Subcutaneous abdominal adipose tissue (tissue), 5 donors: ENCODE data around the gene PRUNE2.
"Not testable (repeated sequence)": the region's sequence is repeated elsewhere in the genome, so short reads cannot be mapped to it uniquely, and the experiment has no call there.

Experiments
- H3K27ac ChIP-seq: one replicate; pipeline ENCODE4 v1.7.0; 2013; ENCODE audit warnings: low read depth, mild to moderate bottlenecking, inconsistent platforms, low read length, moderate library complexity
- H3K27me3 ChIP-seq, 5 donors: one replicate each; pipeline ENCODE4 v1.7.0; 2013; ENCODE audit warnings: low read length in 5 of 5, inconsistent platforms in 1 of 5; ENCODE audit not compliant: control insufficient read depth in 5 of 5, insufficient read depth in 4 of 5
- H3K36me3 ChIP-seq, 5 donors: one replicate each; pipeline ENCODE4 v1.7.0; 2013; ENCODE audit warnings: low read length in 5 of 5; ENCODE audit not compliant: control insufficient read depth in 5 of 5, insufficient read depth in 5 of 5
- H3K4me1 ChIP-seq, 5 donors: one replicate each; pipeline ENCODE4 v1.7.0; 2013; ENCODE audit warnings: low read length in 5 of 5, mild to moderate bottlenecking in 3 of 5, moderate library complexity in 1 of 5; ENCODE audit not compliant: control insufficient read depth in 5 of 5, insufficient read depth in 5 of 5
- H3K4me3 ChIP-seq, 5 donors: one replicate each; pipeline ENCODE4 v1.7.0; 2013; ENCODE audit warnings: low read length in 5 of 5, low read depth in 1 of 5
- H3K9ac ChIP-seq, 5 donors: one replicate each; pipeline ENCODE4 v1.7.0; 2013; ENCODE audit warnings: low read length in 5 of 5, mild to moderate bottlenecking in 4 of 5, moderate library complexity in 3 of 5
- H3K9me3 ChIP-seq, 5 donors: one replicate each; pipeline ENCODE4 v1.7.0; 2013; ENCODE audit warnings: low read length in 5 of 5; ENCODE audit not compliant: control insufficient read depth in 5 of 5
- donor health status: healthy.
- donor health status: healthy.
- donor health status: healthy.
- donor health status: healthy.
- donor health status: healthy.

Gene PRUNE2

DNA sequence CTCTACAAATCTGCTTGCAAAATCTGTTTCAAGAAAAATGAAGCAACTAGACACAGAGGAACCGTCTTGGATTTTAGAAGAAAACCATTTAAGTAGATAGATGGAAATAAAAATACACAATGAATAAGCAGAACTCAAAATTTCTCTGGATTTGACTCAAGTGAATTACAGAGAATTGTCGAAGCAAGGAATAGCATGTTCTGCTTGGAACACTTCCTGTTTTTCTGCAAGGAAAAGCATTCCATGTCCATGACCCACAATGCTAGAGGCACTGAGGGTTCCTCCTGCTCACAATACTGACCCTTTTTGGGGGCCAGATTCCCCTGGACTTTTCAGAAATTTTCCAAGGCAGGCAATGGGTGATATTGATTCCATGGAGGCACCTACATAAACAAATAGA is 29.8 kb downstream of the PRUNE2 start:
- H3K36me3 ChIP-seq = no peaks in the 10 kb centered on the region
- H3K4me3 ChIP-seq = no peak overlapping the region
- H3K27me3 ChIP-seq = no peaks in the 10 kb centered on the region
- no peak overlapping the region for H3K9ac ChIP-seq
- H3K4me1 ChIP-seq = peaks cover 0 to 12% (median 0%) of the 10 kb centered on the region in 5 donors
- no peaks in the 10 kb centered on the region for H3K9me3 ChIP-seq
- H3K27ac ChIP-seq = no peak overlapping the region

DNA sequence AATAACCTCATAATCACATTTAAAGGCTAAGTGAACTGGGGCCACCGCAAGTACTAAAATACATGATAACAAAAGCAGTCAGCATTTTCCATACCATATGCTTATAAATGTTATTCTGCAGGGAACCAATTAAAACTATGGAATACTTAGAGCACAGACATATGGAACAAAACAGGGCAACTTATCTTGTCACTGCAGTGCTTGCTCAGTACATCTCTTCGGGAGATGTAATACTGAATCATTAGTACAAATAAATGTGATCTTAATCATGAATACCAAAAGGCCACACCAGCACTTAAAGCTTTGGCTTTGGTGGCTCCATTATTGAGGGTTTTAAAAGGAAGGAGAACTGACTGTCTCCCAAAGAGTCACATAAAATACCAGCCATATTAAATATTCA is 32.1 kb downstream of the PRUNE2 start:
- Histone ChIP-seq H3K4me1 (peaks cover 0 to 15% (median 0%) of the 10 kb centered on the region in 5 donors), H3K9ac (no peak overlapping the region), H3K36me3 (no peaks in the 10 kb centered on the region), H3K27ac (peak overlapping the region; percentile 27), H3K4me3 (peak overlapping the region in 2 of 5 donors; percentile 15 to 29), H3K9me3 (no peaks in the 10 kb centered on the region), H3K27me3 (peaks cover 0 to 4% (median 0%) of the 10 kb centered on the region in 5 donors)

DNA sequence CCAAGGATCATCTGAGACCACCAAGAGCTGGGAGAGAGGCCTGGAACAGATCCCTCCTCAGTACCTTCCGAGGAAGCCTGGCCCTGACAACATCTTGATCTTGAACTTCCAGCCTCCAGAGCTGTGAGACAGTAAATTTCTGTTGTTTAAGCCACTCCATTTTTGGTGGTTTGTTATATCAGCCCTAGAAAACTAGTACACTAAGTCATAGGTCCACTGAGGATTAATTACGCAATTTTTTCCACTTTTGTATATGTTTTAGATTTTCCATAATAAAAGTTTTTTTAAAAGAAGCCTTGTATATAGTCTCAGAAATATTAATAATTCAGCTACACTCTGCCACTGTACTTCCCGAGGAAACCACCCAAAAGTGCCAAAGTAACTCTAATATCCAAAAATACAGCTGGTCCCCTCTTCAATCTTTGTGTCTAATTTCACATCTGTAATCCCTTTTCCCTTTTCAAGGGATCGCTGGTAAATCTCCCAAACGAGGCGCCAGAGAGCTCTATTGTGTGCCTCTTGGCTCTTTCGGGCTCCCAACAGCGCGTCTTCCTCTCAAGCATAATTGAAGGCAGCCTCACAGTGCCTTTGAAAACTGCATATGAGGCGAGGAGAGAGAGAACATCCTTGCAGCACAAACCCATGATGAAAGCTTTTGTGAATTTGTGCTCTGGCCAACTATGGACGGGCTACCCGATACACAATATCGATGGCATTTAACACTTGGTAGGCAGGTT is 32.7 kb downstream of the PRUNE2 start:
- H3K4me1 ChIP-seq = peaks cover 0 to 15% (median 0%) of the 10 kb centered on the region in 5 donors
- H3K27me3 ChIP-seq = peaks cover 0 to 4% (median 0%) of the 10 kb centered on the region in 5 donors
- no peak overlapping the region for H3K9ac ChIP-seq
- peak overlapping the region; percentile 27 for H3K27ac ChIP-seq
- no peaks in the 10 kb centered on the region for H3K36me3 ChIP-seq
- no peaks in the 10 kb centered on the region for H3K9me3 ChIP-seq
- H3K4me3 ChIP-seq = peak overlapping the region in 2 of 5 donors; percentile 15 to 29

DNA sequence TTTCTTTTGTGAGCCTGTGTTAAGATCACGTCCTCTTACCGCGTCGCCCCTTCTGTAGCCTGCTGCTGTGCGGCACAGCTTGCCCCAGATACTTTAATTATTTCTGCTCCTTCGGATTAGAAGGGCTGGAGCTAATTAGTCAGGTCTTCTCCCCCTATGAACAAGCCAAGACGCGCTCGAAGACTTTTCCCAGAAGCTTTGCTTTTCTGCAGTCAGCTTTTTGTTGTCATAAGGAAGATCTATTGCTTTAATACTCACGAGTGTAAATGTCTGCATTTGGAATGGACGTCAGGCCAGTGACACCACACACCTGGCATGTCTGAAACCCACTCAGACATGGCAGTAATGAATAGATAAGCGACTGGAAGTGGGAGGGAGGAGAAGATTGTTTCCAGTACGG is 37.0 kb downstream of the PRUNE2 start:
- peaks cover 0 to 11% (median 0%) of the 10 kb centered on the region in 5 donors for H3K4me1 ChIP-seq
- no peak overlapping the region for H3K27ac ChIP-seq
- H3K9ac ChIP-seq = no peak overlapping the region
- H3K4me3 ChIP-seq = peak overlapping the region in 2 of 5 donors; percentile 23 to 51
- H3K9me3 ChIP-seq = peaks cover 0 to 2% (median 0%) of the 10 kb centered on the region in 5 donors
- no peaks in the 10 kb centered on the region for H3K36me3 ChIP-seq
- H3K27me3 ChIP-seq = peaks cover 0 to 4% (median 0%) of the 10 kb centered on the region in 5 donors

DNA sequence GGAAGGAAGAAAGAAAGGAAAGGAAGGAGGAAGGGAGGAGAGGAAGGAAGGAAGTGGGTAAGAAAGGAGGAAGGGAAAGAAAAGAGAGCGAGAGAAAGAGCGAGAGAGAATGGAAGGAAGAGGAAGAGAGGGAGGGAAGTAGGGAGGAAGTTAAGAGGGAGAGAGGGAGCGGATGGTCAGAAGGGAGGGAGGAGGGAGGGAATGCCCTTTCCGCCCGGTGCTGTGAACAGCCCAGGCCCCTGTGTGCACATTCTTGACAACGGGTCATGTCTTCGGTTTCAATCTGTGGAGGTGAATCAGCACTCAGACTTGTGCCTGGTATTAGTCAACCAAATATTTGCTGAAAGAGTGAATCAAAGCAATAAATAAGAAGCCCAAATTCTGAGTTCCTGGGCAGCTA is 39.2 kb downstream of the PRUNE2 start:
- Histone ChIP-seq H3K4me3 (peak overlapping the region in 2 of 5 donors; percentile 20 to 48), H3K27ac (no peak overlapping the region), H3K9ac (no peak overlapping the region), H3K9me3 (peaks cover 0 to 2% (median 0%) of the 10 kb centered on the region in 5 donors), H3K4me1 (peaks cover 0 to 3% (median 0%) of the 10 kb centered on the region in 5 donors), H3K27me3 (peaks cover 0 to 4% (median 0%) of the 10 kb centered on the region in 5 donors), H3K36me3 (no peaks in the 10 kb centered on the region)

DNA sequence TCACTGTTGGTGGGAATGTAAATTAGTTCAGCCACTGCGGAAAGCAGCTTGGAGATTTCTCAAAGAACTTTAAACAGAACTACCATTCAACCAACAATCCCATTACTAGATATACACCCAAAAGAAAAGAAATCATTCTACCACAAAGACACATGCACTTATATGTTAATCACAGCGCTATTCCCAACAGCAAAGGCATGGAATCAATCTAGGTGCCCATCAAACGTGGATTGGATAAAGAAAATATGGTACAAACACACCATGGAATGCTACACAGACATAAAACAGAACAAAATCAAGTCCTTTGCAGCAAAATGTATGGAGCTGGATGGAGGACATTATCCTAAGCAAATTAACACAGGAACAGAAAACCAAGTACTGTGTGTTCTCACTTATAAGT is 42.1 kb downstream of the PRUNE2 start:
- Histone ChIP-seq H3K36me3 (no peaks in the 10 kb centered on the region), H3K27me3 (no peaks in the 10 kb centered on the region), H3K9me3 (peaks cover 0 to 2% (median 0%) of the 10 kb centered on the region in 5 donors), H3K9ac (no peak overlapping the region), H3K4me3 (no peak overlapping the region), H3K27ac (no peak overlapping the region), H3K4me1 (no peaks in the 10 kb centered on the region)

DNA sequence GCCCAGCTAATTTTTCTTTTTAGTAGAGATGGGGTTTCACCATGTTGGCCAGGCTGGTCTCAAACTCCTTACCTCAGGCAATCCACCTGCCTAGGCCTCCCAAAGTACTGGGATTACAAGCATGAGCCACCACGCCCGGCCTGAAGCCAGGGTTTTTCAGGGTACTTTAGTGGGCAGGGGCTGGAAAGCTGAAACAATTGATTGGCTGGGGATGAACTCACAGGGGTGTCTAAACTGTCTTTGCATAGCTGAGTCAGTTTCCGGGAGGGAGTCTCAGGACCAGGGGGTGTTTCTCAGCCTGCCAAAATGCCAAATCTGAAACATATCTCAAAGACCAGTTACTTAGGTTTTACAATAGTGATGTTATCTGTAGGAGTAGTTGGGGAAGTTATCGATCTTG is 46.1 kb downstream of the PRUNE2 start:
- Histone ChIP-seq H3K4me1 (no peaks in the 10 kb centered on the region), H3K9ac (no peak overlapping the region)

DNA sequence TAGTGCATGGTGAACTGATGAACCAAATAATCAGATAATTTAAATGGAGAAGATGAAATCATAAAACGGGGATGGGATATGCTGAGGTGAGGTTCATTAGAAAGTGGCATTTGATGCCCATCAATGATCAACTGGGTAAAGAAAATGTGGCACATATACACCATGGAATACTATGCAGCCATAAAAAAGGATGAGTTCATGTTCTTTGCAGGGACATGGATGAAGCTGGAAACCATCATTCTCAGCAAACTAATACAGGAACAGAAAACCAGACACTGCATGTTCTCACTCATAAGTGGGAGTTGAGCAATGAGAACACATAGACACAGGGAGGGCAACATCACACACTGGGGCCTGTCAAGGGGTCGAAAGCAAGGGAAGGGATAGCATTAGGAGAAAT is 47.7 kb downstream of the PRUNE2 start:
- H3K27ac ChIP-seq, H3K36me3 ChIP-seq, H3K9me3 ChIP-seq, H3K4me3 ChIP-seq, H3K9ac ChIP-seq, H3K27me3 ChIP-seq, H3K4me1 ChIP-seq: not testable (repeated sequence)

More for the DNA sequence above, 46.1 kb downstream of the PRUNE2 start:
- Histone ChIP-seq H3K27me3 (no peaks in the 10 kb centered on the region), H3K4me3 (no peak overlapping the region), H3K36me3 (no peaks in the 10 kb centered on the region), H3K9me3 (no peaks in the 10 kb centered on the region), H3K27ac (no peak overlapping the region)

DNA sequence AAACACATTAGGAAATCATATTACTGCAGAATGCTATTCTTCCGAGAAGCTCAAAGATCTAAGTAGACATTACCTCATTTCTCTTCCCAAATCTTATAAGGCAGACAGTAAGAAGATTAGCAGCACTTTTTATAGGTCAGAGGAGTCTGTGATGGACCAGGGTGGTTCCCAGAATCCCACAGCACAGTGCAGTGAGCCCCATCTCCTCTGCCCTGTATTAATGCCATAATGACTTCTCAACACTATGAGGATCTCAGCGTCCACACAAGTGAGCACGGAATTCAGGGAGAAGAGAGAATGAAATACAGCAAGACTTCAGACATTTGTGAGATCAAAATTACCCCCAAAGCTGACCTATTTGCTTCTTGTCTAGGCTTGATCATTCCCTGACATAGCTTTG is 49.9 kb downstream of the PRUNE2 start:
- Histone ChIP-seq H3K27ac (no peak overlapping the region), H3K27me3 (no peaks in the 10 kb centered on the region), H3K4me3 (no peak overlapping the region), H3K36me3 (no peaks in the 10 kb centered on the region), H3K4me1 (no peaks in the 10 kb centered on the region), H3K9me3 (no peaks in the 10 kb centered on the region), H3K9ac (no peak overlapping the region)

DNA sequence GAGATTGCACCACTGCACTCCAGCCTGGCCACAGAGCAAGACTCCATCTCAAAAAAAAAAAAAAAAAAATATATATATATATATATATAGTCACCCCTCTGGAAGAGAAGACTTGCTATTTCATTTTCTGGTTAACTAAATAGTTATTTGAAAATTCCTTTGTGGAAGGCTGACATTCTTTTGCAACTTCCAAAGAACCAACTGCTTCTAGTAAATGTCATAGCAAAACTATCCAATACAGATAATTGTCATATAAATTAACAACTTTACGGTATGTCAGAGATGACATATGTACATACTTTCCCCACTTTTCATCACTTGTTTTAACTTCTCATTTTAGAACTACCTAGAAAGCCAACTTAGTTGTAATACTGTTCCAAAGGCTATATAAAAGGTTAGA is 50.9 kb downstream of the PRUNE2 start:
- Histone ChIP-seq H3K9ac (no peak overlapping the region), H3K4me1 (no peaks in the 10 kb centered on the region), H3K27ac (no peak overlapping the region), H3K4me3 (no peak overlapping the region), H3K27me3 (no peaks in the 10 kb centered on the region), H3K9me3 (no peaks in the 10 kb centered on the region), H3K36me3 (no peaks in the 10 kb centered on the region)
